ENCODE results near the gene FUT1. TPM values are rescaled to one million over a fixed set of nuclear protein-coding genes. Genes with fewer than 3 reads are reported as not detected.
A peak's percentile ranks its signal among the peaks of the same experiment; 100 is the strongest.

The FUT1 gene
- total RNA-seq, 1 experiment from 2014 or later = 11.5 TPM

DNA sequence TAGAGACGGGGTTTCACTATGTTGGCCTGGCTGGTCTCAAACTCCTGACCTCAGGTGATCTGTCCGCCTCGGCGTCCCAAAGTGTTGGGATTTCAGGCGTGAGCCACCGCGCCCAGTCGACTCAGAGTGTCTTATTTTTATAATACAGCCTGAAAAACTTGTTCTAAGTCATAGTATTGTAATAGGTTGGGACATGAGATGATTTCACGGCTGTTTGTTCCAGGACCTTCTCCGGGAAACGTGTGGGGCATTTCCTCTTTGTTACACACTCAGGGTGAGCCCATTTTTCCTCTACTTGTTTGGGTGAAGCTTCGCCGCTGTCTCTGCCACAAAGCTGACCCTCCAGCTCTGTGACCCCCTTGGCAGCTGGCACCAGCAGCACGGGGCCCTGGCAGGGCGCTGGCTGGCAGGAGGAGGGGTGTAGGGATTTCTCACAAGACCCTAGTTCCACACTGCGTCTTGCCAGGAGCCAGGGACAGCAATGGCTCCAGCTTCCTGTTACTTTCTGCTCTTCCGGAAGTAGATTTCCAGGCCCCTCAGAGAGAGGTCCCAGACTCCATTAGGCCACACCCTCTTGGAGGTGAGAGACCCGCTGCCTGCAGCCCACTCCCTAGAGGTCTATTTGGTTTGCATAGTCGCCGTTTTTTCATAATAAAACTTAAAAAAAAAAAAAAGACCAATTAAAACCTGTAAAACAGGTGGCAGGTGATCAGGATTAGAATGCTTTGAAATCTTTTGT, 18.5 kb upstream of the FUT1 start:
- H3K9me3 Mint-ChIP-seq = no peaks in the 10 kb centered on the region
- no peak for TF ChIP-seq SMAD4 (CRISPR knock-in tag; IDR thresholded peaks at IDR 0.05)
- no peak for TF ChIP-seq CREB1 (CRISPR knock-in tag; IDR thresholded peaks at IDR 0.05)
- TF ChIP-seq ZNF219 (CRISPR knock-in tag; IDR thresholded peaks at IDR 0.05; ENCODE audit: borderline replicate concordance) = no peak
- TF ChIP-seq ESRRA (CRISPR knock-in tag; IDR thresholded peaks at IDR 0.05; ENCODE audit: borderline replicate concordance) = no peak
- no peak for TF ChIP-seq ZNF396 (CRISPR knock-in tag; IDR thresholded peaks at IDR 0.05; ENCODE audit: borderline replicate concordance)
- TF ChIP-seq, protein P1, sequence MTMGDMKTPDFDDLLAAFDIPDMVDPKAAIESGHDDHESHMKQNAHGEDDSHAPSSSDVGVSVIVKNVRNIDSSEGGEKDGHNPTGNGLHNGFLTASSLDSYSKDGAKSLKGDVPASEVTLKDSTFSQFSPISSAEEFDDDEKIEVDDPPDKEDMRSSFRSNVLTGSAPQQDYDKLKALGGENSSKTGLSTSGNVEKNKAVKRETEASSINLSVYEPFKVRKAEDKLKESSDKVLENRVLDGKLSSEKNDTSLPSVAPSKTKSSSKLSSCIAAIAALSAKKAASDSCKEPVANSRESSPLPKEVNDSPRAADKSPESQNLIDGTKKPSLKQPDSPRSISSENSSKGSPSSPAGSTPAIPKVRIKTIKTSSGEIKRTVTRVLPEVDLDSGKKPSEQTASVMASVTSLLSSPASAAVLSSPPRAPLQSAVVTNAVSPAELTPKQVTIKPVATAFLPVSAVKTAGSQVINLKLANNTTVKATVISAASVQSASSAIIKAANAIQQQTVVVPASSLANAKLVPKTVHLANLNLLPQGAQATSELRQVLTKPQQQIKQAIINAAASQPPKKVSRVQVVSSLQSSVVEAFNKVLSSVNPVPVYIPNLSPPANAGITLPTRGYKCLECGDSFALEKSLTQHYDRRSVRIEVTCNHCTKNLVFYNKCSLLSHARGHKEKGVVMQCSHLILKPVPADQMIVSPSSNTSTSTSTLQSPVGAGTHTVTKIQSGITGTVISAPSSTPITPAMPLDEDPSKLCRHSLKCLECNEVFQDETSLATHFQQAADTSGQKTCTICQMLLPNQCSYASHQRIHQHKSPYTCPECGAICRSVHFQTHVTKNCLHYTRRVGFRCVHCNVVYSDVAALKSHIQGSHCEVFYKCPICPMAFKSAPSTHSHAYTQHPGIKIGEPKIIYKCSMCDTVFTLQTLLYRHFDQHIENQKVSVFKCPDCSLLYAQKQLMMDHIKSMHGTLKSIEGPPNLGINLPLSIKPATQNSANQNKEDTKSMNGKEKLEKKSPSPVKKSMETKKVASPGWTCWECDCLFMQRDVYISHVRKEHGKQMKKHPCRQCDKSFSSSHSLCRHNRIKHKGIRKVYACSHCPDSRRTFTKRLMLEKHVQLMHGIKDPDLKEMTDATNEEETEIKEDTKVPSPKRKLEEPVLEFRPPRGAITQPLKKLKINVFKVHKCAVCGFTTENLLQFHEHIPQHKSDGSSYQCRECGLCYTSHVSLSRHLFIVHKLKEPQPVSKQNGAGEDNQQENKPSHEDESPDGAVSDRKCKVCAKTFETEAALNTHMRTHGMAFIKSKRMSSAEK (CRISPR knock-in tag; IDR thresholded peaks at IDR 0.05; ENCODE audit: borderline replicate concordance) = no peak
- TF ChIP-seq, protein P2, sequence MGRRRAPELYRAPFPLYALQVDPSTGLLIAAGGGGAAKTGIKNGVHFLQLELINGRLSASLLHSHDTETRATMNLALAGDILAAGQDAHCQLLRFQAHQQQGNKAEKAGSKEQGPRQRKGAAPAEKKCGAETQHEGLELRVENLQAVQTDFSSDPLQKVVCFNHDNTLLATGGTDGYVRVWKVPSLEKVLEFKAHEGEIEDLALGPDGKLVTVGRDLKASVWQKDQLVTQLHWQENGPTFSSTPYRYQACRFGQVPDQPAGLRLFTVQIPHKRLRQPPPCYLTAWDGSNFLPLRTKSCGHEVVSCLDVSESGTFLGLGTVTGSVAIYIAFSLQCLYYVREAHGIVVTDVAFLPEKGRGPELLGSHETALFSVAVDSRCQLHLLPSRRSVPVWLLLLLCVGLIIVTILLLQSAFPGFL (CRISPR knock-in tag; IDR thresholded peaks at IDR 0.05; ENCODE audit: borderline replicate concordance) = no peak
- TF ChIP-seq, protein P3, sequence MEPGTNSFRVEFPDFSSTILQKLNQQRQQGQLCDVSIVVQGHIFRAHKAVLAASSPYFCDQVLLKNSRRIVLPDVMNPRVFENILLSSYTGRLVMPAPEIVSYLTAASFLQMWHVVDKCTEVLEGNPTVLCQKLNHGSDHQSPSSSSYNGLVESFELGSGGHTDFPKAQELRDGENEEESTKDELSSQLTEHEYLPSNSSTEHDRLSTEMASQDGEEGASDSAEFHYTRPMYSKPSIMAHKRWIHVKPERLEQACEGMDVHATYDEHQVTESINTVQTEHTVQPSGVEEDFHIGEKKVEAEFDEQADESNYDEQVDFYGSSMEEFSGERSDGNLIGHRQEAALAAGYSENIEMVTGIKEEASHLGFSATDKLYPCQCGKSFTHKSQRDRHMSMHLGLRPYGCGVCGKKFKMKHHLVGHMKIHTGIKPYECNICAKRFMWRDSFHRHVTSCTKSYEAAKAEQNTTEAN (CRISPR knock-in tag; IDR thresholded peaks at IDR 0.05) = no peak
- TF ChIP-seq FOXJ3 (CRISPR knock-in tag; IDR thresholded peaks at IDR 0.05; ENCODE audit: borderline replicate concordance) = no peak
- TF ChIP-seq, protein P4, sequence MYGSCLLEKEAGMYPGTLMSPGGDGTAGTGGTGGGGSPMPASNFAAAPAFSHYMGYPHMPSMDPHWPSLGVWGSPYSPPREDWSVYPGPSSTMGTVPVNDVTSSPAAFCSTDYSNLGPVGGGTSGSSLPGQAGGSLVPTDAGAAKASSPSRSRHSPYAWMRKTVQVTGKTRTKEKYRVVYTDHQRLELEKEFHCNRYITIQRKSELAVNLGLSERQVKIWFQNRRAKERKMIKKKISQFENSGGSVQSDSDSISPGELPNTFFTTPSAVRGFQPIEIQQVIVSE (CRISPR knock-in tag; IDR thresholded peaks at IDR 0.05; ENCODE audit: borderline replicate concordance) = no peak
- no peak for TF ChIP-seq GABPB1 (CRISPR knock-in tag; IDR thresholded peaks at IDR 0.05)
- TF ChIP-seq, protein P5, sequence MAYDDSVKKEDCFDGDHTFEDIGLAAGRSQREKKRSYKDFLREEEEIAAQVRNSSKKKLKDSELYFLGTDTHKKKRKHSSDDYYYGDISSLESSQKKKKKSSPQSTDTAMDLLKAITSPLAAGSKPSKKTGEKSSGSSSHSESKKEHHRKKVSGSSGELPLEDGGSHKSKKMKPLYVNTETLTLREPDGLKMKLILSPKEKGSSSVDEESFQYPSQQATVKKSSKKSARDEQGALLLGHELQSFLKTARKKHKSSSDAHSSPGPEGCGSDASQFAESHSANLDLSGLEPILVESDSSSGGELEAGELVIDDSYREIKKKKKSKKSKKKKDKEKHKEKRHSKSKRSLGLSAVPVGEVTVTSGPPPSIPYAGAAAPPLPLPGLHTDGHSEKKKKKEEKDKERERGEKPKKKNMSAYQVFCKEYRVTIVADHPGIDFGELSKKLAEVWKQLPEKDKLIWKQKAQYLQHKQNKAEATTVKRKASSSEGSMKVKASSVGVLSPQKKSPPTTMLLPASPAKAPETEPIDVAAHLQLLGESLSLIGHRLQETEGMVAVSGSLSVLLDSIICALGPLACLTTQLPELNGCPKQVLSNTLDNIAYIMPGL (CRISPR knock-in tag; IDR thresholded peaks at IDR 0.05) = no peak
- TF ChIP-seq ZNF671 (CRISPR knock-in tag; IDR thresholded peaks at IDR 0.05) = no peak
- no peak for TF ChIP-seq ETV6 (CRISPR knock-in tag; IDR thresholded peaks at IDR 0.05)
- TF ChIP-seq SP1 (CRISPR knock-in tag; conservative IDR thresholded peaks at IDR 0.05) = no peak
- no peak for TF ChIP-seq ZBTB21 (CRISPR knock-in tag; IDR thresholded peaks at IDR 0.05; ENCODE audit: borderline replicate concordance)
- TF ChIP-seq, protein P6, sequence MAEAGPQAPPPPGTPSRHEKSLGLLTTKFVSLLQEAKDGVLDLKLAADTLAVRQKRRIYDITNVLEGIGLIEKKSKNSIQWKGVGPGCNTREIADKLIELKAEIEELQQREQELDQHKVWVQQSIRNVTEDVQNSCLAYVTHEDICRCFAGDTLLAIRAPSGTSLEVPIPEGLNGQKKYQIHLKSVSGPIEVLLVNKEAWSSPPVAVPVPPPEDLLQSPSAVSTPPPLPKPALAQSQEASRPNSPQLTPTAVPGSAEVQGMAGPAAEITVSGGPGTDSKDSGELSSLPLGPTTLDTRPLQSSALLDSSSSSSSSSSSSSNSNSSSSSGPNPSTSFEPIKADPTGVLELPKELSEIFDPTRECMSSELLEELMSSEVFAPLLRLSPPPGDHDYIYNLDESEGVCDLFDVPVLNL (CRISPR knock-in tag; IDR thresholded peaks at IDR 0.05; ENCODE audit: borderline replicate concordance, low read depth) = no peak
- TF ChIP-seq JAZF1 (CRISPR knock-in tag; IDR thresholded peaks at IDR 0.05) = no peak
- no peak for TF ChIP-seq RORB (CRISPR knock-in tag; IDR thresholded peaks at IDR 0.05)
- TF ChIP-seq FOXK1 (CRISPR knock-in tag; IDR thresholded peaks at IDR 0.05) = no peak
- POLR2A ChIA-PET = interaction anchor here (0.7 kb wide), 1 partner anchor 72 kb away, joined by 5 read pairs; no protein-coding TSS in a partner anchor
- no peak overlapping the region for H3K4me3 Mint-ChIP-seq
- CTCF ChIA-PET = interaction anchor here (1.6 to 2.1 kb wide), 2 partner anchors 25 to 56 kb away, joined by 6 to 7 read pairs; no protein-coding TSS in a partner anchor
- H3K27me3 Mint-ChIP-seq (ENCODE audit: low read depth) = peaks cover 11% of the 10 kb centered on the region; the same call in 1 of the 2 replicates
- H3K27ac Mint-ChIP-seq = no peak overlapping the region
- DNase-seq (ENCODE audit: low spot score) = no peak
- peak; percentile 84 for ATAC-seq
- no peaks in the 10 kb centered on the region for H3K36me3 Mint-ChIP-seq
- peaks cover 12% of the 10 kb centered on the region for H3K4me1 Mint-ChIP-seq
